GM13976 (cell line): Measurements from ENCODE around the gene SHROOM2.

Experiments
- DNase-seq: peaks from one replicate; pipeline ENCODE4 v3.0.0; 2012; ENCODE audit warnings: low spot score
- CTCF ChIP-seq: IDR thresholded peaks from 2 replicates; pipeline ENCODE4 v1.5.1; 2012; ENCODE audit warnings: borderline replicate concordance, mild to moderate bottlenecking; ENCODE audit not compliant: insufficient read depth; ENCODE audit errors: extremely low read depth, missing control alignments, control extremely low read depth
- in situ Hi-C: fragments of 300-500 bp; cut with MboI; formaldehyde crosslinking; loops from one replicate; pipeline ENCODE4 v1.12.0; 2022; ENCODE audit warnings: low sequenced_read_pairs, mixed read lengths, inconsistent platforms; ENCODE audit not compliant: unreplicated experiment

Gene SHROOM2

GRCh38 chrX:9784332-9784731 lies 1.9 kb upstream of the SHROOM2 start:
- in situ Hi-C loops = no loop called here
- TF ChIP-seq CTCF = no peak
- DNase-seq = no peak

GRCh38 chrX:9785254-9785943 lies 830 bp upstream of the SHROOM2 start:
- no peak for DNase-seq
- TF ChIP-seq CTCF = no peak
- in situ Hi-C loops = no loop called here

GRCh38 chrX:9786798-9787635 lies 788 bp downstream of the SHROOM2 start:
- in situ Hi-C loops = no loop called here
- no peak for DNase-seq

GRCh38 chrX:9788911-9789310 lies 2.7 kb downstream of the SHROOM2 start:
- in situ Hi-C loops = no loop called here
- no peak for DNase-seq

More at GRCh38 chrX:9786798-9787635, 788 bp downstream of the SHROOM2 start:
- TF ChIP-seq CTCF = no peak

GRCh38 chrX:9789555-9789954 lies 3.3 kb downstream of the SHROOM2 start:
- no peak for TF ChIP-seq CTCF
- in situ Hi-C loops = no loop called here
- no peak for DNase-seq

More at GRCh38 chrX:9788911-9789310, 2.7 kb downstream of the SHROOM2 start:
- TF ChIP-seq CTCF = no peak

GRCh38 chrX:9790866-9791265 lies 4.6 kb downstream of the SHROOM2 start:
- no peak for DNase-seq
- no peak for TF ChIP-seq CTCF
- in situ Hi-C loops = no loop called here
